CD4-positive, alpha-beta T cell treated with Interferon gamma for 1 hour (primary cell): ENCODE measurements around the gene SDR42E2.
"Not testable (repeated sequence)": the region's sequence is repeated elsewhere in the genome, so short reads cannot be mapped to it uniquely, and the experiment has no call there.

Experiments
- DNase-seq: peaks from one replicate; pipeline ENCODE4 v3.0.0-alpha.2; 2020

Gene SDR42E2

DNA sequence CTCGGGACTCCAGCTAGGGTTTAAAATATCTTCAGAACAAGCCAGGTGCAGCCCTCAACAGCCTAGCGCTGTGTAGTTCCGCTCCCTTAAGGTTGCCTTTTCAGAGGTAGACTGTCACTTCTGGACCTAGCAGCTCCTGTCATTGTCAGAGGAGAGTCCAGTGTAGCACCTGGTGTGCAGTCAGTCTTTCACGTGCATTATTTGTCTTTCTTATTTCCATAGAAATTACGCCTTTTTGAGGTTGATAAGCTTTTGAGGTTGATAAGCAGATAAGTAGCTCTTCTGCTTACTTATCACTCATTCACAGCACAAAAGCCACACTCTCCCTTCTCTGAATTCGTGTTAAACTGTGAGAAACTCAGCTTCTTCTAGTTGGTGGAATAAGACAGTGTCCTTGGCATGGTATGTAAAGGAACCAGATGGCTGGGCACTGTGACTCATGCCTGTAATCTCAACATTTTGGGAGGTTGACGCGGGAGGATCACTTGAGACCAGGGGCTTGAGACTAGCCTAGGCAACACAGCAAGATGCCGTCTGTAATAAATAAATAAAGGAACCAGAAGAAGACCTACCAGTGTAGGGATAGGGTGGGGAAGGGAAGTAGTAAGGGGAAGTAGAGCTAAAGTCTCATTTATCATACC, 54.0 kb downstream of the SDR42E2 start:
- no peak for DNase-seq

DNA sequence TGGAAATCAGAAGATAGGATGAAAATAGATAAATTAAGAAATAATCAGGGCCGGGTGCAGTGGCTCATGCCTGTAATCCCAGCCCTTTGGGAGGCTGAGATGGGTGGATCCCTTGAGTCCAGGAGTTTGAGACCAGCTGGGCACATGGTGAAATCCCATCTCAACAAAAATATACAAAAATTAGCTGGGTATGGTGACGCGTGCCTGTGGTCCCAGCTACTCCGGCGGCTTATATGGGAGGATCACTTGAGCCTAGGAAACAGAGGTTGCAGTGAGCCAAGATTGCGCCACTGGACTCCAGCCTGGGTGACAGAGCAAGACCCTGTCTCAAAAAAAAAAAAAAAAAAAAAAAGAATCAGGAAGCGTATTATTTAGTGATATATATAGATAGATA, 54.5 kb downstream of the SDR42E2 start:
- DNase-seq, result not testable (repeated sequence)

DNA sequence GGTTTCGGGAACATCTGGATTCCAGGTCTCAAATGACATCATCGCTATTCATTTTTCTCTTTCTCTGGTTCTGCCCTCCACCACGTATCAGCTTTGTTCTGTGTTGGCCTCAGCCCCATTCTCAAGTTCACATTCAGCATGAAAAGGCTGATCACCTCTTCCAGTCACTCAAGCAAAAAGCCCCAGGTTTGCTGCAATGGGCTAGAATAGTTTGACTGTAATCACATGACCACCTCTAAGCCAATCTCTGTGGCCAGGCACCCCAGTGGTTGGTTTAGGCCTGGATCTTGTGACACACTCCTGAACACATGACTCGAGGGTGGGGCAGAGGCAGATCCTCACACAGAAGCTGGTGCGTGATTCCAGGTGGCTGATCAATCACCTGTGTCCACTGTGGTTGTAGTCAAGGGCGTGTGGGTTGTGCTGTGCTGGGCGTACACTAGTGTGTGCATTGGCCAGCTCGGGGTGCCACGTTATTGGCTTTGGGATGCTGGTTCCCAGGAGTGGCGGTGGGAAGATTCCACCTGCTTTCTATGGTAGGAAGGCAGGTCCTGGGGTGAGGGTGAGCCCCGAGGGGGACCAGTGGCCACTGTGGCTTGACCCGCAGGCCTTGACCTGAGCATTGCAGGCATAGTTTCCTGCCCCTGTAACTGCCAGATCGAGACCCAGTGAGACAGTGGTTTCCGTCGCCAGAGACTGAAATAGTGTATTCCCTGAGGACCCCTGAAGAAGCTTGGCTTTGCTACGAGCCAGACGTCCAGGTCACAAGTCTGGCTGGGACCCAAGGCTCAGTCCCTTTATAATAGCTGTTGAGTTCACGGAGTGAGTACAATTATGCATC, 55.8 kb downstream of the SDR42E2 start:
- DNase-seq, result peak; percentile 49

DNA sequence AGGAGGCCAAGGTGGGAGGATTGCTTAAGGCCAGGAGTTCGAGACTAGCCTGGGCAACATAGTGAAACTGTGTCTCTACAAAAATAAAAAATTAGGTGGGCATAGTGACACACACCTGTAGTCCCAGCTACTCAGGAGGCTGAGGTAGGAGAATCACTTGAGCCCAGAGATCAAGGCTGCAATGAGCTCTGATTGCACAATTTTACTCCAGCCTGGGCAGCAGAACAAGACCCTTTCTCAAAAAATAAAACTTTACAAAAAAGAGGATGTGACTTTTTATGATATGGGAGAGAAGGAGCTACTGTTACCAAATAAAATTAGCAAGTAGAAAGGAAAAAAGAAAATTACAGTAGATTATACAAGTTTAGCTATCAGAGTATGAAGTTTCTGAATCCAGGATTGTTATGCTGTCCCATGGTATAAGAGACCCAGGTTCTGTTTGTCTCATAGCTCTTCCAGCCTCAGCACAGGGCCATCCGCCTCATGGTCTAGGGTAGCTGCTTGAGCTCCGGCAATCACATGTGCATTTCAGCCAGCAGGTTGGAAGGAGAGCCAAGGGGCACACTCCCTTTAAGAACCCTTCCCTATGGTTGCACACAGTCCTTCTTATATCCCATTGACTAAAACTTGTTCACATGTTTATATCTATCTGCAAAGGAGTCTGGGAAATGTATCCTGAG, 57.2 kb downstream of the SDR42E2 start:
- no peak for DNase-seq

DNA sequence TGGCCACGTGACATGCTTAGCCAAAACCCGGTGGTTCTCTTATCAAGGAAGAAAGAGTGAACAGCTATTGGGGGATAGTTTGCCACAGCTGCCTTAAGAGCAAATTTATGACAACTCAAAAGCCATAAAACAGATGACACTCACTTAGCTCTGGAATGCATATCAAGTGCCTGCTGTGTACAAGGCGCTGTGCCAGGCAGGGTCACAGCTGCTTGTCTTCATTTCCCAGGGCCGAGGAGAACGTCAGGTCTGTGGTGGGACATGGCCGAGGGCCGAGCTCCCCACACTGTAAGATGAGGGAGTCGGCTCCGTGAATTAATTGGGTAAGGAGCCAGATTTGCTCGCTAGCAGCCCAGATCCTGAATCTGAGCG, 57.7 kb downstream of the SDR42E2 start:
- no peak for DNase-seq

DNA sequence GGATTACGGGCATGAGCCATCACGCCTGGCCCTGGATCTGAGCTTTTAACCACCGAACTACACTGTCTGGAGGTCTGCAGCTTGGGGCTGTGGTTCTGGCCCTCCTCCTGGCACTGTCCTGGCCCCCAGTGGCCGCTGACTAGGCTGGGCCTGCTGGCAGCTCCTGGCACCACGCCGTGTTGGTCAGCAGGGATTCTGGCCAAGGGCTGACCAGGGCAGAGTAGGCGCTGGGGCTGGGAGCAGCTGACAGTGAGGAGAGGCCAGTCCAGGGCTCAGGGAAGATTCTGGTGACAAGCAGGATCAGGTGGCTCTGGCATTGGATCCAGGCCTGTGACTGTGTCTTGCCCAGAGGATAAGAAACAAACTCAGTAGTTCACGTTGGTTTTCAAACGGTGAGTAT, 58.4 kb downstream of the SDR42E2 start:
- DNase-seq, result no peak

DNA sequence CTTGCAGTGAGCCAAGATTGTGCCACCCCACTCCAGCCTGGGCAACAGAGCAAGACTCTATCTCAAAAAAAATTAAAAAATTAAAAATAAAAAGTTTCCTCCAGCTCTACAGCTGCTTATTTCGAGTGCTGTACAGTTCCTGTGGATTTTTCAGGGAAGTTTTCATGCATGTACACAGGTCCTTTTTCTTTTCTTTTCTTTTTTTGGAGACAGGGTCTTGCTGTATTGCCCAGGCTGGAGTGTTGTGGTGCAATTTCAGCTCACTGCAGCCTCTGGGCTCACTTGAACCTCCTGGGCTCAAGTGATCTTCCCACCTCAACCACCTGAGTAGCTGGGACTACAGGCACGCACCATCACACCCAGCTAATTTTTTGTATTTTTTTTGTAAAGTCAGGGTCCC, 59.7 kb downstream of the SDR42E2 start:
- no peak for DNase-seq

DNA sequence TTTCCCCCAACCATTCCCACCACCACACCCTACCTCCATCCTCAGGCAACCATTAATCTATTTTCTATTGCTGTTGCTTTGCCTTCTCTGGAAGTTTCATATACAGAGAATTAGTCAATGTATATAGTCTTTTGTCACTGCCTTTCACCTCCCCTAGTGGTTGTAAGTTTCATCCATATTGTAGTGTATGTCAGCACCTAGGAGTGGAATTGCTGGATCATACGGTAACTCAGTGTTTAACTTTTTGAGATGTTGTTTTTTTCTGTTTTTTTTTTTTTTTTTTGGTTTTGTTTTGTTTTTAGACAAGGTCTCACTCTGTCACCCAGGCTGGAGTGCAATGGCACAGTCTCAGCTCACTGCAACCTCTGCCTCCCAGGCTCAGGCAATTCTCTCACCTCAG, 60.7 kb downstream of the SDR42E2 start:
- DNase-seq, result no peak

DNA sequence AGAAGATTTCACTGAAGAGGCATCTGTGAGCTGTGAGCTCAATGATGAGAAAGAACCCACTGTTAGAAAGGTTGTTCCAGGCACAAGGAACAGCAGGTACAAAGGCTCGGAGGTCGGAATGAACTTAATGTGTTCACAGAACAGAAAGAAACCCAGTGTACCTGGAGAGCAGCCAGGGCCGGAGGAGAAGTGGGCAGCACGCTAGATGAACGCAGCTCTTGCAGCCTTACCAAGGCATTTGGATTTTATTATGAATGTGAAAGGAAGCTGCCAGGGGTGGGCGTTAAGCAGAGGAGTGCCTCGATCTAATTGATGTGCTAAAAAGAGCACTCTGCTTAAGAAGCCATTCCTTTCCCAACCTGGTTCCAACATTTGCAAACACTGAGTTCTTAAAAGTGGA, 62.8 kb downstream of the SDR42E2 start:
- DNase-seq, result no peak

DNA sequence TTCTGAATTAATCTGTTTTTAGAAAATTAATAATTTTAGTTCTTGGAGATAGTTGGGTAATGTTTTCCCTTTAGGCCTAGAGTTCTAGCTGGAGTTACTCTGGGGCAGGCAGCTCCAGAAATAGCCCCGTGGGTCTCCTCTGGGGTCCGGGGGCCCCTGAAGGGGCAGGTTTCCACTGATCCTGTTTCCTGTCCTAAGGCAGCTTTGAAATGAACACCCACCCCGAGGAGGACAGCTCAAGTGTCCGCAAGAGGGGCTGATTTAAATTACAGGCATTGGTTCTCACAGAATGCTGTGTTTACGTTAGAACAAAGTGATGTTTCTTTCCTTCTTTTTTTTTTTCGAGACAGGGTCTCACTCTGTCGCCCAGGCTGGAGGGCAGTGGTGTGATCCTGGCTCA, 67.6 kb downstream of the SDR42E2 start:
- DNase-seq, result no peak

DNA sequence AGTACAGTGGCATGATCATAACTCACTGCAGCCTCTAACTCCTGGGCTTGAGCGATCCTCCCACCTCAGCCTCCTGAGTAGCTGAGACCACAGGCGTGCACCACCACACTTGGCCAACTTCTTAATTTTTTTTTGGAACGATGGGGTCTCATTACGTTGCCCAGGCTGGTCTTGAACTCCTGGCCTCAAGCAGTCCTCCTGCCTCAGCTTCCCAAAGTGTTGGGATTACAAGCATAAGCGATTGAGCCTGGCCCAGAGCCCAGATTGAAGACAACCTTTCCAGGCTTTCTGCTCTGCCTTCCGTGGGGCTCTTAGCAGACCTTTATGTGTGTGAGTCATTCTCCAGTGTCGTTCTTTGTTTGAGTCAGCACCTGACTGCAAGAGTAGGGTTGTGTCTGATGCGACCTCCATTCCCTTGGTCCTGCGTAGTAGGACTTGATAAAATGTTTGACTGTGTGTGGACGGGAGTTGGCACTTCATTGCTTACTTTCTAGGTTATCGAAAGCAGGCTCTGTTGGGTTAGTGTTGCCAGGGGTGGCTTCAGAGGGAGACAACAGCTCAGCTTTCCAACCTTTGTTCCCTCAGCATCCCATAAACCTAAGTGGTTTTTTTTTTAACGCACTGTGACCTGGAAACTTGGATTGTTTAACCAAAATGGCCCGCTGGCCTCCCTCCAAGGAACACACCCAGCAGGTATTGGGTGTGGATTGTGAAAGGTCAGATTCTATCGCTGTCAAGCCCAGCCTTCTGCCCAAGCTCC, 70.2 kb downstream of the SDR42E2 start:
- DNase-seq, result no peak

DNA sequence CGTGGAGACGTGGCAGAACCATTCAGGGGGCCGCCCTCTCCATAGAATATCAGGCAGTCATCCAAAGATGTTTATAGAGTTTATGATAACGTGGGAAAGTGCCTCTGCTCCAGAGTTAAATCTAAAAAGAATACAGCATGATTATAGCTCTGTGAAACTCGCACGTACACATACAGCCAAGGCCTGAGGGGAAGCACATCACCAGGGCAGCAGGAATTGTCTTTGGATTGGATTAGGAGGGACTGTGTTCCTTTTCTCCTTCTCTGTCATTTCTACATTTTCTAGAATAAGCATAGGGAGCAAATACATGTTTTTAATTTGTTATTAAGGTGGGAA, 70.7 kb downstream of the SDR42E2 start:
- no peak for DNase-seq

DNA sequence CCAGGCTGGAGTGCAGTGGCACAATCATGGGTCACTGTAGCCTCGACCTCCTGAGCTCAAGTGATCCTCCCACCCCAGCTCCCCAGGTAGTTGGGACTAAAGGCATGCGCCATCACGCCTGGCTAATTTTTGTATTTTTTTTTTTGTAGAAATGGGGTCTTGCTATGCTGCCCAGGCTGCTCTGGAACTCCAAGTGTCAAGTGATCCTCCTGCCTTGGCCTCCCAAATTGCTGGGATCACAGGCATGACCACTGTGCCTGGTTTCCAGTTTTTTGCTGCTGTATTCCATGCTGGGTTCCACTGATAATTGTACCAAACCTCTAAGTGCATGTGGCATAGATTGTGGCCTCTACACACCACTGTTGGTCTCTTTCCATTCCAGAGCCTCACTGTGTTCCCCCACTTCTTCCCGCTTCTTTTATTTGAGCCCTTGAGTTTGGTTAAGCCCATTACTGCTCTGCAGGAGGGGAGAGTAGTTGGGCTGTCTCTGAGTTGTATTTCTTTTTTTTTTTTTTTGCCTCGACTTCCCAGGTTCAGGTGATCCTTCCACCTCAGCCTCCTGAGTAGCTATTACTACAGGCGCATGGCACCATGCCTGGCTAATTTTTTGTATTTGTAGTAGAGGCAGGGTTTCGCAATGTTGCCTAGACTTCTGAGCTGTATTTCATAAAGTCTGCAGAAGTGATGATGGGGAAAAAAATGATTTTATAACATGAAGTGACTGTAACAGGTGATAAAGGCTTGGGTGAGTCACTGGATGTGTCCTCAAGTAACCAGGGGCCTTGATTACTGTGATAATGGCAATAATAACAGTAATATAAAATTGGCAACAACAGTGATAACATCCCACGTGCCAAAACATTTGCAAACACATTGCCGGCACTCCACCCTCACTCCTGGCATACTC, 73.8 kb downstream of the SDR42E2 start:
- DNase-seq, result no peak

DNA sequence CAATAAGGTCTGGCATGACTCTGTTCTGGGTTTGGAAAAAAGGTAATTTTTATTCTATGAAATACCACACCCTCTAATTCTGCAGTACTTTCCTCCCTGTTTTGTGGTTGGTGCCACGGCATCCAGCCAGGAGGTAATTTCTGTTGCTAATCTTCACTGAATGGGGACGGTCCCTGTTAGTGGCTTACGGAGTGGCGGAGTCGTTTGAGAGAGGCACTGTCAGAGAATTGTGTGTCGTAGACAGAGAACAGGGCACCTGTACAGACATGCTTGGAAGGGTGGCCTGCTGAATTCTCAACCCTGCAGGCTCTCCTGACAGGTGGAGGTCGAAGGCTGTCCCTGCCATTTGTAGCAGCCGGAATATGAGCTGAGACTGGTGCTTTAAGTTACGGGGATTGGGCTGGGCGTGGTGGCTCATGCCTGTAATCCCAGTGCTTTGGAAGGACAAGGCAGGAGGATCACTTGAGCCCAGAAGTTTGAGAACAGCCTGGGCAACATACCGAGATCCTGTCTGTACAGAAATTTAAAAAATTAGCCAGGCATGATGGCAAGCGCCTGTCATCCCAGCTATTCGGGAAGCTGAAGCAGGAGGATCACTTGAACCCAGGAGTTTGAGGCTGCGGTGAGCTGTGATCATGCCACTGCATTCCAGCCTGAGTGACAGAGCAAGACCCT, 77.0 kb downstream of the SDR42E2 start:
- DNase-seq, result no peak

DNA sequence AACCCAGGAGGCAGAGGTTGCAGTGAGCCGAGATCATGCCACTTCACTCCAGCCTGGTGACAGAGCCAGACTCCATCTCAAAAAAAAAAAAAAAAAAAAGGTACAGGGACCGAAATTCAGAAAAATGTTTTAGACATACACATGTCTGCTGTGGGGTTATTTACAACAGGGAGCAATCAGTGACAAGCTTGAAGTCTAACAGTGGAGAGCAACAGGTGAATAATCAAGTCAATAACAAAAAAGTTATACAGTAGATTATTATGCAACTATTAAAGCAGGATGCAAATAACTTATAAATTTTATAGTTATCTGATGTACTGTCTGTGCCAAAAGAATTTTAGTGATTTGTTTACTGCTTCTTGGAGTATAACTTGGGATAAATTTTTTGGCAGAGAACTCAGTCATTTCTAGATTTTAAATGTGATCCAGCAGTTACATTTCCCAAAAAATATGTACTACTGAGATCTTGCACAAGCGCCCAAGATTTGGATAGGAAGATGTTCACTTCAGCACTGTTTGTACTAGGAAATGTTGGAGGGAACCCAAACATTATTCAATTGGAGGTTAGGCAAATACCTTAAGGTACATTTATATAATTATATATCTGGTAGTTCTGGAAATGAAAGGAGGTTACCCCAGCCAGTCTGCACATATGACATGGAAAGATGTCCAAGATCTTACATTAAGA, 77.9 kb downstream of the SDR42E2 start:
- no peak for DNase-seq
